ES-I3 (cell line): ENCODE results near the gene OR52M1.
"Not testable (repeated sequence)": the region's sequence is repeated elsewhere in the genome, so short reads cannot be mapped to it uniquely, and the experiment has no call there.

Source experiments
- H3K36me3 ChIP-seq: 2 replicates; pipeline ENCODE4 v1.6.1; 2013; ENCODE audit warnings: mild to moderate bottlenecking, low read length, control low read depth, moderate library complexity; ENCODE audit not compliant: insufficient read depth
- H3K4me1 ChIP-seq: 2 replicates; pipeline ENCODE4 v1.6.1; 2013; ENCODE audit warnings: mild to moderate bottlenecking, control low read depth, low read length; ENCODE audit not compliant: insufficient read depth
- H3K9ac ChIP-seq: 2 replicates; pipeline ENCODE4 v1.6.1; 2013; ENCODE audit warnings: low read depth, mild to moderate bottlenecking, low read length, moderate library complexity
- H3K9me3 ChIP-seq: 2 replicates; pipeline ENCODE4 v1.6.1; 2013; ENCODE audit warnings: mild to moderate bottlenecking, low read length, moderate library complexity; ENCODE audit not compliant: control insufficient read depth, insufficient read depth

OR52M1 gene, protein sequence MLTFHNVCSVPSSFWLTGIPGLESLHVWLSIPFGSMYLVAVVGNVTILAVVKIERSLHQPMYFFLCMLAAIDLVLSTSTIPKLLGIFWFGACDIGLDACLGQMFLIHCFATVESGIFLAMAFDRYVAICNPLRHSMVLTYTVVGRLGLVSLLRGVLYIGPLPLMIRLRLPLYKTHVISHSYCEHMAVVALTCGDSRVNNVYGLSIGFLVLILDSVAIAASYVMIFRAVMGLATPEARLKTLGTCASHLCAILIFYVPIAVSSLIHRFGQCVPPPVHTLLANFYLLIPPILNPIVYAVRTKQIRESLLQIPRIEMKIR

GRCh38 chr11:4544891-4545290 is at the start of gene OR52M1:
Gene OR52M1, plus strand, starts transcription at chr11:4545191. Its CDS starts 0 bp downstream, at chr11:4545191.
- Histone ChIP-seq H3K9me3 (no peaks in the 10 kb centered on the region), H3K36me3 (no peaks in the 10 kb centered on the region)

GRCh38 chr11:4495487-4495886 is 49.5 kb upstream of the OR52M1 start:
- Histone ChIP-seq H3K4me1 (no peaks in the 10 kb centered on the region), H3K9me3 (no peaks in the 10 kb centered on the region), H3K9ac (no peak overlapping the region), H3K36me3 (no peaks in the 10 kb centered on the region)

More at GRCh38 chr11:4544891-4545290, at the start of gene OR52M1:
- H3K9ac ChIP-seq, result no peak within 1 kb of the TSS
- H3K4me1 ChIP-seq, result no peaks in the 10 kb centered on the region

DNA sequence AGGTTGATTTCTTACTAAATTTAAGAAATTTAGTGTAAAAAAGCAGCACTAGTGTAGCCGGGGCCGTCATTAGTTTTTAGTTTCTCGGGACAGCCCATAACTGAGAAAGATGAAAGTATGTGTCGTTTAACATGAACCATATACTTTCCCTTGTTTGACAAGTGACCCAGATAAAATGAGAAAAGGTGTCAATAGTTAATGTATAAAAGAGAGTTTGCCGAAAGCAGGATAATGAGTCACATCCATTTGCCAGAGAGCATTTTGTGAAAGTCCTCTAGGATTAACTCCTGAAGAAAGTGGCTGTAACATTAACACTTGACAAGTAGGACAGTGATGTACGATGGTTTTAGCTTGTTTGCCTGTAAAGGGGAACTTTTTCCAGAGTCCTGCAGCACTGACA is 49.0 kb upstream of the OR52M1 start:
- Histone ChIP-seq H3K4me1 (no peaks in the 10 kb centered on the region), H3K9me3 (no peaks in the 10 kb centered on the region), H3K36me3 (no peaks in the 10 kb centered on the region), H3K9ac (no peak overlapping the region)

DNA sequence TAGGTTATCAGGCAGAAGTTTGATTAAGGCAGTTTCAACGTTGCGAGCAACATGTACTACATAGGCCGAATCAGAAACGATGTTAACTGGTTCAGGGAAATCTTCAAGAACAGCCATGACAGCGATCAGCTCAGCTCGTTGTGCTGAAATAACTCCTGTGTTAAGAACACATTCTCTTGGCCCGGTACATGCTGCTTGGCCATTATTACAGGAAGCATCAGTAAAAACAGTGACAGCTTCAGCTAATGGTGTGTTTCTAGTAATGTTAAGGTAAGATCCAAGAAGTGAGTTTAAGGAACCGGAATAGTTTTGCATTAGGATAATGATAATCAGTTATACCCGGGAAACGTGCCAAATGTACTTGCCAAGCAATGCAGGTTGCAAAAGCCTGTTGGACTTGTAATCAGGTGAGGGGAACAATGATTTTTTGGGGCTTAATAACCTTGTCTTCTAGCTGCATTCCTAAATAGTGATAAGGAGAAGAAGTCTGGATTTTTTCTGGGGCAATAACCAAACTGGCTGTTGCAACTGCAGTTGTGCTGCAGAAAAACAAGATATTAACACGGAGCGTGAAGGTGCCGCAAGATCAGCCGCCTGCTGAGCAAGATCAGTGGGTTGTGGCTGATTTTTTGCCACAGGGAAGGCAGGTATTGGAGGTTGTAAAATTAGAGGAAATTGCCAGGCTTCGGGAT is 48.3 kb upstream of the OR52M1 start:
- Histone ChIP-seq H3K36me3 (no peaks in the 10 kb centered on the region), H3K4me1 (no peaks in the 10 kb centered on the region), H3K9ac (no peak overlapping the region), H3K9me3 (no peaks in the 10 kb centered on the region)

GRCh38 chr11:4508886-4509285 is 36.1 kb upstream of the OR52M1 start:
- Histone ChIP-seq H3K9me3 (no peaks in the 10 kb centered on the region), H3K9ac (no peak overlapping the region), H3K4me1 (no peaks in the 10 kb centered on the region), H3K36me3 (no peaks in the 10 kb centered on the region)

- Histone ChIP-seq H3K9me3 (no peaks in the 10 kb centered on the region), H3K9ac (no peak overlapping the region), H3K4me1 (no peaks in the 10 kb centered on the region), H3K36me3 (no peaks in the 10 kb centered on the region)
These were observed 33.4 kb upstream of the OR52M1 start for GRCh38 chr11:4511282-4512245.

GRCh38 chr11:4514196-4514595 is 30.8 kb upstream of the OR52M1 start:
- Histone ChIP-seq H3K4me1 (no peaks in the 10 kb centered on the region), H3K36me3 (no peaks in the 10 kb centered on the region), H3K9ac (no peak overlapping the region), H3K9me3 (no peaks in the 10 kb centered on the region)

DNA sequence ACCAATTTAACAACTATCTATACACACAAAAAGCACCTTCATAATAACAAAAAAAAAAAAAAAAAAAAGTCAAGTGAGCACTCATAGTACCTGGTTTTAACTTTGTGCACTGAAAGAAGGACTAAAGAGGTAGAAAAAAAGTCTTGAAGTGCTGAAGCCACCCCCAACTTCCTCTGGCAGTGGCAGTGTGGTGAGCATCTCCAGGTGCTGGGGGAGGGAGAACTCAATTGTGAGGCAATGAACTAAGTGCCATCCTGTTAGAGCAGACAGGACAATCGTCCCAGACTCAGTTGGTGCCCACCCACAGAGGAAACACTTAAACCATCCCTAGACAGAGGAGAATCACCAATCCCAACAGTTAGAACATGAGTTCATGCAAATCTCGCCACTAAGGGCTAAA is 22.7 kb upstream of the OR52M1 start:
- Histone ChIP-seq H3K4me1 (no peaks in the 10 kb centered on the region), H3K9ac (no peak overlapping the region), H3K36me3 (no peaks in the 10 kb centered on the region), H3K9me3 (no peaks in the 10 kb centered on the region)

- H3K36me3 ChIP-seq, result no peaks in the 10 kb centered on the region
- no peak overlapping the region for H3K9ac ChIP-seq
- H3K4me1 ChIP-seq, result no peaks in the 10 kb centered on the region
- H3K9me3 ChIP-seq, result no peaks in the 10 kb centered on the region
These were observed 22.2 kb upstream of the OR52M1 start for GRCh38 chr11:4522752-4523151.

DNA sequence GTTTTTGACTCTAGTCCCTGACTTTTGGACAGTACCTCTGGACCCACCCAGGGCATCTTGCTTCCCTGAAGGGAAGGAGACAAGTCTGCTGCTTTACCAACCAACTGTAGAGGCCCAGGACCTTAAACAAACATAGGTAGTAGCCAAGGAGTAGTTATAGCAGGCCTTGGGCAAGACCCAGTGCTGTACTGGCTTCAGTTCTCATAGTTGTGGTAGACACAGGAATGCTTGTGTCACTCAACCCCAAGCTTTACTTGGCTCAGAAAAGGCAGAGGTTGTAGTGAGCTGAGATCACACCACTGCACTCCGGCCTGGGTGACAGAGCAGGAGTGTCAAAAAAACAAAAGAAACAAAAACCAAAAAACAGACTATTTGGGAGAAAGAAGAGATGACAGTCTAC is 21.3 kb upstream of the OR52M1 start:
- no peaks in the 10 kb centered on the region for H3K36me3 ChIP-seq
- H3K9ac ChIP-seq, result no peak overlapping the region
- H3K4me1 ChIP-seq, result no peaks in the 10 kb centered on the region
- H3K9me3 ChIP-seq, result no peaks in the 10 kb centered on the region

DNA sequence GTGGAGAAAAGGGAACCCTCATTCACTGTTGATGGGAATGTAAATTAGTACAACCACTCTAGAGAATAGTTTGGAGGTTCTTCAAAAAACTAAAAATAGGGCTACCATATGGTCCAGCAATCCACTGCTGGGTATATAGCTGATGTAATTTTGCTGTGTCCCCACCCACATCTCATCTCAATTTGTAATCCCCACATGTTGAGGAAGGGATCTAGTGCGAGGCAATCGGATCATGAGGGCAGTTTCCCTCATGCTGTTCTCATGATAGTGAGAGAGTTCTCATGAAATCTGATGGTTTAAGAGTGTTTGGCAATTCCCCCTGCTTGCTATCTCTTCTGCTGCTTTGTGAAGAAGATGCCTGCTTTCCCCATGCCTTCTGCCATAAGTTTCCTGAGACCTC is 17.1 kb upstream of the OR52M1 start:
- no peaks in the 10 kb centered on the region for H3K36me3 ChIP-seq
- H3K9ac ChIP-seq, result no peak overlapping the region
- H3K9me3 ChIP-seq, result no peaks in the 10 kb centered on the region
- no peaks in the 10 kb centered on the region for H3K4me1 ChIP-seq

DNA sequence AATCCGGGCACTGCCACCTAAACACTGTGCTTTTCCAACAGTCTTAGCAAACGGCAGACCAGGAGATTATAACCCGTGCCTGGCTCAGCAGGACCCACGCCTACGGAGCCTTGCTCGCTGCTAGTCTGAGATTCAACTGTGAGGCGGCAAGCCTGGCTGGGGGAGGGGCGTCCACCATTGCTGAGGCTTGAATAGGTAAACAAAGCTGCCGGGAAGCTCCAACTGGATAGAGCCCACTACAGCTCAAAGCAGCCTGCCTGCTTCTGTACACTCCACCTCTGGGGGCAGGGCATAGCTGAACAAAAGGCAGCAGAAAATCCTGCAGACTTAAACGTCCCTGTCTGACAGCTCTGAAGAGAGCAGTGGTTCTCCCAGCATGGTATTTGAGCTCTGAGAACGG is 13.3 kb upstream of the OR52M1 start:
- not testable (repeated sequence) for H3K36me3 ChIP-seq, H3K9me3 ChIP-seq, H3K9ac ChIP-seq, H3K4me1 ChIP-seq

- Histone ChIP-seq H3K36me3 (no peaks in the 10 kb centered on the region), H3K9me3 (no peaks in the 10 kb centered on the region), H3K9ac (no peak overlapping the region), H3K4me1 (no peaks in the 10 kb centered on the region)
These were observed 5.3 kb upstream of the OR52M1 start for GRCh38 chr11:4539603-4540219.

- no peaks in the 10 kb centered on the region for H3K36me3 ChIP-seq
- H3K4me1 ChIP-seq, result no peaks in the 10 kb centered on the region
- H3K9me3 ChIP-seq, result no peaks in the 10 kb centered on the region
- no peak overlapping the region for H3K9ac ChIP-seq
These were observed 3.9 kb upstream of the OR52M1 start for GRCh38 chr11:4541071-4541470.
